OCI-LY7 (cell line): ENCODE measurements around the gene CDC42BPB. TPM values are rescaled to one million over a fixed set of nuclear protein-coding genes. Genes with fewer than 3 reads are reported as not detected.

ENCODE experiments used
- BruUV-seq: library from RNA; stranded (reverse); fragments of 400-500 nt; replicated peaks from 2 replicates; lab custom pipeline; 2021; lab: Mats Ljungman, UMichigan
- CTCF ChIA-PET: fragments of 300-600 bp; sonication (Branson Sonifier 250); formaldehyde crosslinking; loops from one replicate; lab custom pipeline; 2022; ENCODE audit warnings: antibody characterized with exemption; ENCODE audit not compliant: unreplicated experiment; lab: Charles Lee
- POLR2A ChIA-PET: fragments of 300-600 bp; sonication (Branson Sonifier 250); formaldehyde crosslinking; loops from one replicate; lab custom pipeline; 2022; ENCODE audit warnings: antibody characterized with exemption; lab: Charles Lee
- DNase-seq: peaks from one replicate; pipeline ENCODE4 v3.0.0-alpha.2; 2015; ENCODE audit warnings: low spot score
- H2AFZ ChIP-seq: fragments of 200-600 bp; sonication (generic), shearing (Covaris generic); 2 replicates; pipeline ENCODE4 v1.6.1; 2014; ENCODE audit warnings: mild to moderate bottlenecking, antibody characterized with exemption, low read length, moderate library complexity
- H3K27ac ChIP-seq: fragments of 200-600 bp; sonication (generic); 2 replicates; pipeline ENCODE4 v1.5.1; 2014; ENCODE audit warnings: mixed run types, low read depth, mild to moderate bottlenecking, moderate library complexity, low read length, inconsistent platforms; ENCODE audit not compliant: poor library complexity, severe bottlenecking
- H3K36me3 ChIP-seq: fragments of 200-600 bp; sonication (generic); 2 replicates; pipeline ENCODE4 v1.6.1; 2014; ENCODE audit warnings: mild to moderate bottlenecking, antibody characterized with exemption, low read length, moderate library complexity, mixed read lengths; ENCODE audit not compliant: insufficient read depth
- H3K4me1 ChIP-seq: fragments of 200-600 bp; sonication (generic); 2 replicates; pipeline ENCODE4 v1.5.1; 2014; ENCODE audit warnings: mild to moderate bottlenecking, low read length; ENCODE audit not compliant: insufficient read depth, poor library complexity, severe bottlenecking
- H3K4me2 ChIP-seq: fragments of 200-600 bp; sonication (generic); 2 replicates; pipeline ENCODE4 v1.6.1; 2014; ENCODE audit warnings: mild to moderate bottlenecking, low read length
- H3K4me3 ChIP-seq: fragments of 200-600 bp; sonication (generic); 2 replicates; pipeline ENCODE4 v1.5.1; 2014; ENCODE audit warnings: mild to moderate bottlenecking, low read depth, low read length; ENCODE audit not compliant: poor library complexity, severe bottlenecking
- H3K79me2 ChIP-seq: fragments of 200-600 bp; sonication (generic); 2 replicates; pipeline ENCODE4 v1.6.1; 2016; ENCODE audit warnings: low read depth, mild to moderate bottlenecking, low read length, moderate library complexity, mixed read lengths; ENCODE audit not compliant: insufficient read depth
- H3K9me2 ChIP-seq: fragments of 200-600 bp; sonication (generic); 2 replicates; pipeline ENCODE4 v1.6.1; 2016; ENCODE audit warnings: mild to moderate bottlenecking, low read length, mixed read lengths; ENCODE audit not compliant: insufficient read depth
- H3K9me3 ChIP-seq: fragments of 200-600 bp; sonication (generic); 2 replicates; pipeline ENCODE4 v1.6.1; 2014; ENCODE audit warnings: mild to moderate bottlenecking, mixed run types, low read length, mixed read lengths
- H4K20me1 ChIP-seq: fragments of 200-600 bp; sonication (generic); 2 replicates; pipeline ENCODE4 v1.6.1; 2014; ENCODE audit warnings: mild to moderate bottlenecking, antibody characterized with exemption, low read length, moderate library complexity, mixed read lengths; ENCODE audit not compliant: insufficient read depth
- CTCF ChIP-seq: fragments of 200-600 bp; sonication (generic); conservative IDR thresholded peaks from 2 replicates; pipeline ENCODE4 v1.5.1; 2014; ENCODE audit warnings: mild to moderate bottlenecking, antibody characterized with exemption, low read length, moderate library complexity, mixed read lengths
- EZH2phosphoT487 ChIP-seq: fragments of 200-600 bp; sonication (generic); IDR thresholded peaks from 2 replicates; pipeline ENCODE4 v1.6.1; 2018; ENCODE audit warnings: low read depth, borderline replicate concordance, mild to moderate bottlenecking, mixed run types, antibody characterized with exemption, low read length, moderate library complexity, mixed read lengths
- intact Hi-C: fragments of 100-400 bp; cut with micrococcal nuclease; formaldehyde crosslinking; loops from one replicate; pipeline ENCODE4 v1.10.0; 2022; ENCODE audit not compliant: unreplicated experiment
- total RNA-seq, 2 experiments: library from RNA; depleted of rRNA in 1 of 2; stranded (reverse); fragments of >200 nt in 1 of 2; shearing (Covaris generic) in 1 of 2; gene quantifications; 2 replicates each; pipeline ENCODE4 v1.2.3, GENCODE V29; 2014 to 2022

CDC42BPB gene
- total RNA-seq, 2 experiments from 2014 or later = 0.03 to 0.46 TPM

- H3K36me3 ChIP-seq = no peaks in the 10 kb centered on the region
- POLR2A ChIA-PET = interaction anchor here (0.5 kb wide), 1 partner anchor 26 kb away, joined by 5 read pairs; no protein-coding TSS in a partner anchor
- H4K20me1 ChIP-seq = no peaks in the 10 kb centered on the region
- TF ChIP-seq CTCF (no peak), EZH2phosphoT487 (no peak)
- no peaks in the 10 kb centered on the region for H3K9me2 ChIP-seq
- intact Hi-C loops = no loop called here
- H3K4me3 ChIP-seq = no peak overlapping the region
- H2AFZ ChIP-seq = no peak overlapping the region
- H3K4me2 ChIP-seq = no peak overlapping the region
- no TSS peak for BruUV-seq
- no peak overlapping the region for H3K27ac ChIP-seq
- no peaks in the 10 kb centered on the region for H3K9me3 ChIP-seq
- no peaks in the 10 kb centered on the region for H3K79me2 ChIP-seq
- CTCF ChIA-PET = interaction anchor here (2.5 kb wide), 1 partner anchor 38 kb away, joined by 24 read pairs; no protein-coding TSS in a partner anchor
- peaks cover 35% of the 10 kb centered on the region for H3K4me1 ChIP-seq
- DNase-seq = no peak
Measured at GRCh38 chr14:103103461-103104388, 46.4 kb upstream of the CDC42BPB start.

DNA sequence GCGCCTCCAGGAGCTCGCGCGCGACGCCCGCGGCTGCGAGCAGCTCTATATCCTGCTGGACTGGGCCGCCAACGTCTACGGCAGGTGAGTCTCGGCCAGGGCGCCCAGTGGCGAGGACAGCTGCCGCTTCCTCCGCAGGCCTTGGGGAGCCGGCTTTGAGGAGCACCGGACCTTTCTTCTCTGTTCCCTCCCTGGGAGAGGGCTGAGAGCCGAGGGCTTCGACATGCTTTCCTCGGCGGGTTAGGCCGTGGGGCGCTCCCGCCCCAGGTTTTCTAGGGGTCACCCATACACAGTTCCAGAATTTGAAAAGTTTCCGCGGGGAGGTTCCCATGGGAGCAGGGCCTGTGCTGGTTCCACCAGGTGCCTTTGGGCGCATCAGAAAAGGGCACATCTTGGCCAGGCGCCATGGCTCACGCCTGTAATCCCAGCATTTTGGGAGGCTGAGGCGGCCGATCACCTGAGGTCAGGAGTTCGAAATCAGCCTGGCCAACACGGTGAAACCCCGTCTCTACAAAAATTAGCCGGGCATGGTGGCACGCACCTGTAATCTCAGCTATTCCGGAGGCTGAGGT is 45.4 kb upstream of the CDC42BPB start:
- no peak for TF ChIP-seq CTCF
- TF ChIP-seq EZH2phosphoT487 = no peak
- Histone ChIP-seq H3K27ac (no peak overlapping the region), H3K9me3 (no peaks in the 10 kb centered on the region), H3K36me3 (no peaks in the 10 kb centered on the region), H2AFZ (no peak overlapping the region), H3K4me1 (peaks cover 35% of the 10 kb centered on the region), H3K4me3 (no peak overlapping the region), H3K4me2 (no peak overlapping the region), H3K9me2 (no peaks in the 10 kb centered on the region), H4K20me1 (no peaks in the 10 kb centered on the region), H3K79me2 (no peaks in the 10 kb centered on the region)
- POLR2A ChIA-PET = no interaction called here
- BruUV-seq = no TSS peak
- intact Hi-C loops = no loop called here
- CTCF ChIA-PET = no interaction called here
- no peak for DNase-seq
